HCT116 (cell line): ENCODE measurements around the gene MED31. TPM values are rescaled to one million over a fixed set of nuclear protein-coding genes. Genes with fewer than 3 reads are reported as not detected.

Source experiments
- ATAC-seq: fragments of 200-7000 bp; cut with Tn5 transposase; 2 replicates; pipeline ENCODE4 v1.9.1; 2020; ENCODE audit warnings: mild to moderate bottlenecking, moderate library complexity
- BruUV-seq: library from RNA; stranded (reverse); fragments of 400-500 nt; replicated peaks from 2 replicates; lab custom pipeline; 2021; lab: Mats Ljungman, UMichigan
- CTCF ChIA-PET: fragments of 300-600 bp; sonication (Branson Sonifier 250); formaldehyde crosslinking; loops from one replicate; lab custom pipeline; 2021; ENCODE audit warnings: antibody characterized with exemption; lab: Charles Lee
- POLR2A ChIA-PET: fragments of 300-600, 350-600 bp; sonication (Branson Sonifier 250); formaldehyde crosslinking; loops from one replicate; lab custom pipeline; 2021; ENCODE audit warnings: antibody characterized with exemption; lab: Charles Lee
- RAD21 ChIA-PET, 2 experiments: fragments of 300-600 bp; sonication (Branson Sonifier 250); formaldehyde crosslinking; loops; one replicate each; lab custom pipeline; 2023; ENCODE audit warnings: low total read pairs in 2 of 2; ENCODE audit not compliant: uncharacterized antibody in 2 of 2, unreplicated experiment in 2 of 2, low non-redundant PET in 1 of 2; lab: Charles Lee
- DNase-seq: peaks from one replicate; pipeline ENCODE4 v3.0.0-alpha.2; 2010; ENCODE audit warnings: low read depth, low spot score
- H2AFZ ChIP-seq: fragments of 200-600 bp; shearing (Covaris generic), sonication (generic); 2 replicates; pipeline ENCODE4 v1.6.1; 2017; ENCODE audit warnings: low read depth, mixed run types, mixed read lengths, antibody characterized with exemption, low read length; ENCODE audit not compliant: poor library complexity, severe bottlenecking
- H3K27ac ChIP-seq: 2 replicates; pipeline ENCODE4 v1.5.1; 2012; ENCODE audit warnings: low read depth, low read length
- H3K27me3 ChIP-seq: fragments of 200-600 bp; sonication (generic); 2 replicates; pipeline ENCODE4 v1.6.1; 2016; ENCODE audit warnings: mixed run types, low read length, mixed read lengths; ENCODE audit not compliant: insufficient read depth
- H3K36me3 ChIP-seq, 2 experiments: fragments of 200-500 bp in 1 of 2; fragments of 200-600 bp in 1 of 2; sonication (Bioruptor generic) in 1 of 2; sonication (generic) in 1 of 2; 2 replicates each; pipeline versions ENCODE4 v1.5.1 to v1.6.1; 2014 to 2016; ENCODE audit warnings: low read length in 2 of 2, inconsistent platforms in 1 of 2, mixed read lengths in 1 of 2, mixed run types in 1 of 2; ENCODE audit not compliant: insufficient read depth in 2 of 2, control insufficient read depth in 1 of 2
- H3K4me1 ChIP-seq, 2 experiments: fragments of 200-600 bp in 1 of 2; sonication (generic) in 1 of 2; 2 replicates each; pipeline versions ENCODE4 v1.5.1 to v1.6.1; 2012 to 2017; ENCODE audit warnings: low read length in 2 of 2, inconsistent platforms in 1 of 2, mild to moderate bottlenecking in 1 of 2, mixed read lengths in 1 of 2, mixed run types in 1 of 2, moderate library complexity in 1 of 2; ENCODE audit not compliant: insufficient read depth in 2 of 2, control insufficient read depth in 1 of 2
- H3K4me2 ChIP-seq: fragments of 200-600 bp; sonication (generic); 2 replicates; pipeline ENCODE4 v1.6.1; 2017; ENCODE audit warnings: mixed run types, low read length, mixed read lengths
- H3K4me3 ChIP-seq, 2 experiments: fragments of 200-600 bp in 1 of 2; sonication (generic) in 1 of 2; replicated peaks in 1 of 2; 2 replicates each; pipeline ENCODE4 v1.5.1; 2011 to 2016; ENCODE audit warnings: low read length in 2 of 2, control low read depth in 1 of 2, low read depth in 1 of 2, mild to moderate bottlenecking in 1 of 2, mixed read lengths in 1 of 2, mixed run types in 1 of 2
- H3K79me2 ChIP-seq: fragments of 200-600 bp; sonication (generic); 2 replicates; pipeline ENCODE4 v1.6.1; 2017; ENCODE audit warnings: mild to moderate bottlenecking, mixed run types, low read length, moderate library complexity, mixed read lengths; ENCODE audit not compliant: insufficient read depth
- H3K9ac ChIP-seq: fragments of 200-600 bp; sonication (generic); 2 replicates; pipeline ENCODE4 v1.6.1; 2016; ENCODE audit warnings: low read length, mixed read lengths
- H3K9me2 ChIP-seq: fragments of 200-600 bp; sonication (generic), shearing (Covaris generic); 2 replicates; pipeline ENCODE4 v1.6.1; 2017; ENCODE audit warnings: mixed run types, mild to moderate bottlenecking, moderate library complexity; ENCODE audit not compliant: insufficient read depth
- H3K9me3 ChIP-seq, 2 experiments: fragments of 200-500 bp in 1 of 2; fragments of 200-600 bp in 1 of 2; sonication (Bioruptor generic) in 1 of 2; sonication (generic) in 1 of 2; 2 replicates each; pipeline ENCODE4 v1.6.1; 2014 to 2017; ENCODE audit warnings: low read length in 2 of 2, mixed read lengths in 2 of 2, inconsistent platforms in 1 of 2, low read depth in 1 of 2, mild to moderate bottlenecking in 1 of 2, mixed run types in 1 of 2, moderate library complexity in 1 of 2; ENCODE audit not compliant: control insufficient read depth in 1 of 2, insufficient read depth in 1 of 2
- H4K20me1 ChIP-seq: fragments of 200-600 bp; sonication (generic), shearing (Covaris generic); 2 replicates; pipeline ENCODE4 v1.6.1; 2017; ENCODE audit warnings: mixed run types, mild to moderate bottlenecking, moderate library complexity; ENCODE audit not compliant: insufficient read depth
- ATF3 ChIP-seq: IDR thresholded peaks from 2 replicates; pipeline ENCODE4 v1.6.1; 2012
- CBX3 ChIP-seq: IDR thresholded peaks from 2 replicates; pipeline ENCODE4 v1.6.1; 2012; ENCODE audit warnings: low read depth
- EZH2 ChIP-seq: fragments of 200-600 bp; sonication (generic); IDR thresholded peaks from 2 replicates; pipeline ENCODE4 v1.6.1; 2017; ENCODE audit warnings: antibody characterized with exemption, mixed run types
- EZH2phosphoT487 ChIP-seq: fragments of 200-600 bp; IDR thresholded peaks from 2 replicates; pipeline ENCODE4 v1.6.1; 2018; ENCODE audit warnings: antibody characterized with exemption, borderline replicate concordance
- FOSL1 ChIP-seq: IDR thresholded peaks from 2 replicates; pipeline ENCODE4 v1.6.1; 2012; ENCODE audit warnings: low read depth
- POLR2A ChIP-seq: IDR thresholded peaks from 2 replicates; pipeline ENCODE4 v1.7.0; 2011; ENCODE audit warnings: borderline replicate concordance; ENCODE audit not compliant: insufficient read depth, insufficient read length; ENCODE audit errors: extremely low read depth
- SIN3A ChIP-seq: IDR thresholded peaks from 2 replicates; pipeline ENCODE4 v1.6.1; 2012; ENCODE audit warnings: low read depth
- YY1 ChIP-seq: IDR thresholded peaks from 2 replicates; pipeline ENCODE4 v1.6.1; 2011; ENCODE audit warnings: low read length, low read depth, moderate library complexity, mild to moderate bottlenecking; ENCODE audit not compliant: insufficient replicate concordance; ENCODE audit errors: extremely low read depth
- intact Hi-C: fragments of 100-400 bp; cut with micrococcal nuclease; formaldehyde crosslinking; loops from 2 replicates; pipeline ENCODE4 v1.10.0; 2022
- total RNA-seq: library from RNA; stranded (reverse); gene quantifications from one replicate; pipeline ENCODE4 v1.2.1, GENCODE V29; 2021; ENCODE audit not compliant: unreplicated experiment
- TF ChIP-seq, protein P1 (sequence below), 3 experiments: fragments of 200-600 bp in 1 of 3; sonication (generic) in 1 of 3; IDR thresholded peaks in 2 of 3; conservative IDR thresholded peaks in 1 of 3; 2 replicates each; pipeline ENCODE4 v1.5.1; 2012 to 2017; ENCODE audit warnings: low read depth in 2 of 3, low read length in 2 of 3, antibody characterized with exemption in 1 of 3, borderline replicate concordance in 1 of 3, control low read depth in 1 of 3, mild to moderate bottlenecking in 1 of 3, mixed read lengths in 1 of 3, mixed run types in 1 of 3, moderate library complexity in 1 of 3; ENCODE audit not compliant: insufficient read depth in 1 of 3

MED31 gene
- total RNA-seq, 1 experiment from 2014 or later = 20.3 TPM

DNA sequence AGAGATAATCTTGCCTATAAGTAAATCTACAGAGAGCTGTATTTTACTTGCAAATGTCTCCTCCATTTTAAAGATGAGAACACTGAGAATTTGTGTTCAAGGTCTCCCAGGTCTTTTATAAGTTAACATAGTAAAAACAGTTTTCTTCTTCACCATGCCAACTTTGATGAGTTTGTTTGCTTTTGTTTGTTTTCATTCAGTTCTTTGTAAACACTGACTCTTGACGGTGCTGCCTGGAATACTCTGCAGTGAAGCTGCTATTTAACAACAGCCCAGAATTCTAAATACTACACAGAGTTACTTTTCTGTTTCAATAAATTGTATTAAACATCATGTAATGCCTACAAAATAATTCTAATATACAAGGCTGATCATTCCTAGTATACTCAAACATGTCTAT lies 53.7 kb downstream of the MED31 start:
- ATAC-seq = no peak
- Histone ChIP-seq H3K4me1 (no peaks in the 10 kb centered on the region), H3K9me2 (no peaks in the 10 kb centered on the region)
- intact Hi-C loops = no loop called here
- RAD21 ChIA-PET = interaction anchor here in 1 of 2 experiments (1.0 kb wide), 1 partner anchor 125 kb away, joined by 3 read pairs; no protein-coding TSS in a partner anchor
- no TSS peak for BruUV-seq
- TF ChIP-seq FOSL1 (no peak), CBX3 (no peak), YY1 (no peak), SIN3A (no peak), EZH2 (no peak), POLR2A (no peak), ATF3 (no peak), EZH2phosphoT487 (no peak)
- TF ChIP-seq, protein P1, sequence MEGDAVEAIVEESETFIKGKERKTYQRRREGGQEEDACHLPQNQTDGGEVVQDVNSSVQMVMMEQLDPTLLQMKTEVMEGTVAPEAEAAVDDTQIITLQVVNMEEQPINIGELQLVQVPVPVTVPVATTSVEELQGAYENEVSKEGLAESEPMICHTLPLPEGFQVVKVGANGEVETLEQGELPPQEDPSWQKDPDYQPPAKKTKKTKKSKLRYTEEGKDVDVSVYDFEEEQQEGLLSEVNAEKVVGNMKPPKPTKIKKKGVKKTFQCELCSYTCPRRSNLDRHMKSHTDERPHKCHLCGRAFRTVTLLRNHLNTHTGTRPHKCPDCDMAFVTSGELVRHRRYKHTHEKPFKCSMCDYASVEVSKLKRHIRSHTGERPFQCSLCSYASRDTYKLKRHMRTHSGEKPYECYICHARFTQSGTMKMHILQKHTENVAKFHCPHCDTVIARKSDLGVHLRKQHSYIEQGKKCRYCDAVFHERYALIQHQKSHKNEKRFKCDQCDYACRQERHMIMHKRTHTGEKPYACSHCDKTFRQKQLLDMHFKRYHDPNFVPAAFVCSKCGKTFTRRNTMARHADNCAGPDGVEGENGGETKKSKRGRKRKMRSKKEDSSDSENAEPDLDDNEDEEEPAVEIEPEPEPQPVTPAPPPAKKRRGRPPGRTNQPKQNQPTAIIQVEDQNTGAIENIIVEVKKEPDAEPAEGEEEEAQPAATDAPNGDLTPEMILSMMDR (IDR thresholded peaks at IDR 0.05 in 2 of 3, conservative IDR thresholded peaks at IDR 0.05 in 1 of 3; ENCODE audit: borderline replicate concordance in 1 of 3, insufficient read depth in 1 of 3, low read depth in 2 of 3, low read length in 2 of 3) = no peak
- TF ChIP-seq, all 23 proteins: peak for 0
- Histone ChIP-seq H4K20me1 (no peaks in the 10 kb centered on the region), H3K9me3 (no peaks in the 10 kb centered on the region), H2AFZ (no peak overlapping the region), H3K4me3 (no peak overlapping the region), H3K27ac (no peak overlapping the region), H3K36me3 (peaks cover 27 to 56% of the 10 kb centered on the region in 2 experiments), H3K4me2 (no peak overlapping the region), H3K79me2 (no peaks in the 10 kb centered on the region; the same call in 1 of the 2 replicates), H3K27me3 (no peaks in the 10 kb centered on the region), H3K9ac (no peak overlapping the region)
- ChIA-PET CTCF (no interaction called here), POLR2A (no interaction called here)
- no peak for DNase-seq
